ENCODE data around the gene FHOD3. TPM values are rescaled to one million over a fixed set of nuclear protein-coding genes. Genes with fewer than 3 reads are reported as not detected.
A peak's percentile ranks its signal among the peaks of the same experiment; 100 is the strongest.

Gene FHOD3
- total RNA-seq, 8 experiments from 2014 or later = 1.2 to 36.1 (median 21.8) TPM

GRCh38 chr18:36589857-36590543 lies 292.5 kb downstream of the FHOD3 start:
- ATAC-seq (replicated peaks in 6 of 8) = no peak
- Histone ChIP-seq H3K4me1 (replicated peaks in 1 of 2) (peaks cover 13 to 22% of the 10 kb centered on the region in 2 donors), H3K27ac (no peak overlapping the region), H3K4me3 (no peak overlapping the region)
- in situ Hi-C loops (cut with MboI; ENCODE audit: low pct_unique_long_range_greater_than_20kb in 2 of 9, low sequenced_read_pairs in 9 of 9, unreplicated experiment in 9 of 9) = no loop called here
- WGBS, 10 experiments = 50 to 100% (median 84%) methylated on average over 1 to 10 of the region's 10 CpGs; no CpG with 5 or more reads in 3 of the 10 experiments

GRCh38 chr18:36590621-36591580 lies 293.4 kb downstream of the FHOD3 start:
- ATAC-seq (replicated peaks in 6 of 8) = no peak
- in situ Hi-C loops (cut with MboI; ENCODE audit: low pct_unique_long_range_greater_than_20kb in 2 of 9, low sequenced_read_pairs in 9 of 9, unreplicated experiment in 9 of 9) = no loop called here
- 43 to 100% (median 89%) methylated on average over 1 to 6 of the region's 13 CpGs; no CpG with 5 or more reads in 2 of the 10 experiments for WGBS, 10 experiments
- Histone ChIP-seq H3K27ac (no peak overlapping the region), H3K4me3 (no peak overlapping the region), H3K4me1 (replicated peaks in 1 of 2) (peaks cover 13 to 22% of the 10 kb centered on the region in 2 donors)

- Histone ChIP-seq H3K27ac (peak overlapping the region in 1 of 2 donors; percentile 73), H3K4me1 (replicated peaks in 1 of 2) (peaks cover 13 to 22% of the 10 kb centered on the region in 2 donors), H3K4me3 (no peak overlapping the region)
- 0 to 100% (median 87%) methylated on average over 1 to 3 of the region's 5 CpGs; no CpG with 5 or more reads in 3 of the 10 experiments for WGBS, 10 experiments
- in situ Hi-C loops (cut with MboI; ENCODE audit: low pct_unique_long_range_greater_than_20kb in 2 of 9, low sequenced_read_pairs in 9 of 9, unreplicated experiment in 9 of 9) = no loop called here
- ATAC-seq (replicated peaks in 6 of 8) = peak in 5 of 8 experiments; percentile 93 to 95 (median 95)
Observed at GRCh38 chr18:36592282-36592681, 294.8 kb downstream of the FHOD3 start.

DNA sequence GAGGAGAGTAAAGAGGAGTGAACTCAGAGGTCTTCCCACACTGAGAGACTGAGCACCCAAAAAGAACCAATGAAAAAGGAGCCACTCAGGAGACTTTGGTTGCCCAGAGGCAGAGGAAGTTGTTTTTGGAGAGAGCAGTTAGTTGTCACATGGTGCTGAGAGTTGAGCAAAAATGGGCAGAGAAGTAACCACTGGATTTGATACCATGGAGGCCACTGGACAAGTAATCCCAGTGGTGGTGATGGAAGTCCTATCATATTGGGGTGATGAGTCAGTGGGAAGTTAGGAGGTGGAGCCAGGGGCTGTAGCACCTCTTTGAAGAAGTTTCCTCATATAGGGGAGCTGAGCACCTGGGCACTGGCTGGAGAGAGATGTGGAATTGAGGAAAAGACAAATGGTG lies 295.5 kb downstream of the FHOD3 start:
- in situ Hi-C loops (cut with MboI; ENCODE audit: low pct_unique_long_range_greater_than_20kb in 2 of 9, low sequenced_read_pairs in 9 of 9, unreplicated experiment in 9 of 9) = no loop called here
- Histone ChIP-seq H3K27ac (no peak overlapping the region), H3K4me3 (no peak overlapping the region), H3K4me1 (replicated peaks in 1 of 2) (peaks cover 13 to 22% of the 10 kb centered on the region in 2 donors)
- ATAC-seq (replicated peaks in 6 of 8) = no peak

- in situ Hi-C loops (cut with MboI; ENCODE audit: low pct_unique_long_range_greater_than_20kb in 2 of 9, low sequenced_read_pairs in 9 of 9, unreplicated experiment in 9 of 9) = no loop called here
- peaks cover 10 to 19% of the 10 kb centered on the region in 2 donors for H3K4me1 ChIP-seq (replicated peaks in 1 of 2)
- H3K4me3 ChIP-seq = no peak overlapping the region
- WGBS, 10 experiments = 50 to 100% (median 80%) methylated on average over 1 to 2 of the region's 6 CpGs; no CpG with 5 or more reads in 5 of the 10 experiments
- no peak for ATAC-seq (replicated peaks in 6 of 8)
- no peak overlapping the region for H3K27ac ChIP-seq
Observed at GRCh38 chr18:36593641-36594040, 296.1 kb downstream of the FHOD3 start.

GRCh38 chr18:36594621-36595020 lies 297.1 kb downstream of the FHOD3 start:
- H3K4me3 ChIP-seq = no peak overlapping the region
- no peak overlapping the region for H3K27ac ChIP-seq
- WGBS, 10 experiments = 87 to 100% (median 93%) methylated on average over 2 to 8 of the region's 9 CpGs; no CpG with 5 or more reads in 4 of the 10 experiments
- no peak for ATAC-seq (replicated peaks in 6 of 8)
- peaks cover under 1 to 9% of the 10 kb centered on the region in 2 donors for H3K4me1 ChIP-seq (replicated peaks in 1 of 2)
- in situ Hi-C loops (cut with MboI; ENCODE audit: low pct_unique_long_range_greater_than_20kb in 2 of 9, low sequenced_read_pairs in 9 of 9, unreplicated experiment in 9 of 9) = no loop called here

DNA sequence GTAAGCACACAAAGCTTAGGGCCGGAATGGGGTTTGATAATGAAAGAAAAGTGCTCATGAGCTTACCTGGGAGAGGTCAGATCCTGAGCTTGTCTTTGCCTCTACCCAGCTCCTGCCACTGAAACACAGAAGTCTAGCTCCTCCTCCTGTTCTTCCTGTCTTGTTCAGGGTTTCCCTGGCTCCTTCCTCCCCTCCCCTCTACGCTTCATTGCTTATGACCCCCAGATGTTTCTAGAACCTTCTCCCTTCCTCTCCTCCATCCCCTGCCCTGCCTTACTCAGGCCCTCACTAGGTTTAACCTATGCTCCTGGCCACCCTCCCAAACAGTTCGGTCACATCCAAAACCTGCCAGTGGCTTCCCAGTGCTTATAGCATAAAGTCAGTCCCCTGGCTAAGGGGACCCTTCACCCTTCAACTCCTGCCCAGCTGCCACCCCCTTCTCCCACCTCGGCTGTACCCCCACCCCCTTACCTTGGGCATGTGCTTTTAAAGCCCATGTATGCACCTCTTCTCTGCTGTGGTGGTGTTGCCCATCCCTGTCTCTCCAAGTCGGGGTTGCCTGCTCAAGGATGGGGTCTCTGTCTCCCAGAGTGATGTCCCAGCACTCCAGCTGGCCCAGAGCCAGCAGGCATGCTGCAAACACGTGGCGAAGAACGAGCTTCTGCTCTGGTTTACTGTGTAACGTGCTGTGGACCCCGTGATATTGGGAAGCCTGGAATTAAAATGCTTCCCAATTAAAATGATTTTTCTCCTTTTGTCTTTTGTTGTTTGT lies 297.7 kb downstream of the FHOD3 start:
- H3K27ac ChIP-seq = no peak overlapping the region
- in situ Hi-C loops (cut with MboI; ENCODE audit: low pct_unique_long_range_greater_than_20kb in 2 of 9, low sequenced_read_pairs in 9 of 9, unreplicated experiment in 9 of 9) = no loop called here
- H3K4me3 ChIP-seq = no peak overlapping the region
- peaks cover 0 to 8% of the 10 kb centered on the region in 2 donors for H3K4me1 ChIP-seq (replicated peaks in 1 of 2)
- ATAC-seq (replicated peaks in 6 of 8) = no peak
- WGBS, 10 experiments = 33 to 100% (median 95%) methylated on average over 1 to 5 of the region's 10 CpGs; no CpG with 5 or more reads in 4 of the 10 experiments

DNA sequence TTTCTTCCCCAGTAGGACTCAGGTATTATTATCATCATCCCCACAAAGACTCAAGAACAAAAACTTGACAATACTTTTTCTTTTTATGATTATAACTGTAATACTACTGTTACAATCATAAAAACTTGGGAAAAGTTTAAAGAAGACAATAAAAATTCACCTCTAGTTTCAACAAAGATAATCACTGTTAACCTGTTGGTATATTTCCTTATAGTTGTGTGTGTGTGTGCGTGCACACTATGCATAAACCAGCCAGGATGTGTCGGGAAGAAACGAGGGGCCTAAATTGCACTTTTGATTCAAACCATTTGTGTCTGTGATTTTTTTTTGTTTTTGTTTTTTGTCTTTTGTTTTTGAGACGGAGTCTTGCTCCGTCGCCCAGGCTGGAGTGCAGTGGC lies 298.3 kb downstream of the FHOD3 start:
- Histone ChIP-seq H3K27ac (no peak overlapping the region), H3K4me1 (replicated peaks in 1 of 2) (peaks cover 0 to 8% of the 10 kb centered on the region in 2 donors), H3K4me3 (no peak overlapping the region)
- 74 to 100% (median 89%) methylated on average over 3 to 6 of the region's 6 CpGs; no CpG with 5 or more reads in 2 of the 10 experiments for WGBS, 10 experiments
- in situ Hi-C loops (cut with MboI; ENCODE audit: low pct_unique_long_range_greater_than_20kb in 2 of 9, low sequenced_read_pairs in 9 of 9, unreplicated experiment in 9 of 9) = no loop called here
- no peak for ATAC-seq (replicated peaks in 6 of 8)

GRCh38 chr18:36597636-36598035 lies 300.1 kb downstream of the FHOD3 start:
- H3K4me3 ChIP-seq = no peak overlapping the region
- peaks cover 0 to 5% of the 10 kb centered on the region in 2 donors for H3K4me1 ChIP-seq (replicated peaks in 1 of 2)
- H3K27ac ChIP-seq = no peak overlapping the region
- 47 to 100% (median 92%) methylated on average over 1 to 4 of the region's 4 CpGs; no CpG with 5 or more reads in 3 of the 10 experiments for WGBS, 10 experiments
- ATAC-seq (replicated peaks in 6 of 8) = no peak
- in situ Hi-C loops (cut with MboI; ENCODE audit: low pct_unique_long_range_greater_than_20kb in 2 of 9, low sequenced_read_pairs in 9 of 9, unreplicated experiment in 9 of 9) = no loop called here

GRCh38 chr18:36600548-36600947 lies 303.0 kb downstream of the FHOD3 start:
- 20 to 100% (median 78%) methylated on average over 1 to 3 of the region's 3 CpGs for WGBS, 10 experiments
- Histone ChIP-seq H3K27ac (no peak overlapping the region), H3K4me3 (no peak overlapping the region), H3K4me1 (replicated peaks in 1 of 2) (no peaks in the 10 kb centered on the region)
- in situ Hi-C loops (cut with MboI; ENCODE audit: low pct_unique_long_range_greater_than_20kb in 2 of 9, low sequenced_read_pairs in 9 of 9, unreplicated experiment in 9 of 9) = no loop called here
- no peak for ATAC-seq (replicated peaks in 6 of 8)

DNA sequence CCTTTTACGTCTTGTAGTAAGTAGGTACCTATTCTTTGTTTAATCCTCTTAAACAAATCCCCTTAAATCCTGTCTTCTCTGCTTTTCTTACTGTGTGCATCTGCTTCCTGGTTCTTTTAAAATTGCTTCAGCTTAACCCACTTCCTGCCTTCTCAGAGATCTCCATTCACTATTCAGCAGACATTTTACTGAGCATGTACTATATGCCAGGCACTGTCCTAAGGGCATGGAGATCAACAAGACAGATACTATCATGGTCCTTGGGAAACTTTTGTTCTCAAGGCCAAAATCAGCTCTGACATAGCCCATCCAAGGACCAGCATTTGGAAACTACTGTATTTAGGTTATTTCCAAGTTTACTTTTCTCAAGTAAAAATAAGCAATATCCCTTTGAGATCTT lies 303.8 kb downstream of the FHOD3 start:
- Histone ChIP-seq H3K4me1 (replicated peaks in 1 of 2) (no peaks in the 10 kb centered on the region), H3K4me3 (no peak overlapping the region), H3K27ac (no peak overlapping the region)
- WGBS, 10 experiments = 33 to 100% (median 87%) methylated on average over 1 of the region's 1 CpG; no CpG with 5 or more reads in 2 of the 10 experiments
- no peak for ATAC-seq (replicated peaks in 6 of 8)
- in situ Hi-C loops (cut with MboI; ENCODE audit: low pct_unique_long_range_greater_than_20kb in 2 of 9, low sequenced_read_pairs in 9 of 9, unreplicated experiment in 9 of 9) = no loop called here

GRCh38 chr18:36602071-36602470 lies 304.6 kb downstream of the FHOD3 start:
- no peak overlapping the region for H3K27ac ChIP-seq
- ATAC-seq (replicated peaks in 6 of 8) = no peak
- WGBS, 10 experiments = 69 to 100% (median 100%) methylated on average over 1 to 2 of the region's 2 CpGs; no CpG with 5 or more reads in 2 of the 10 experiments
- H3K4me1 ChIP-seq (replicated peaks in 1 of 2) = no peaks in the 10 kb centered on the region
- in situ Hi-C loops (cut with MboI; ENCODE audit: low pct_unique_long_range_greater_than_20kb in 2 of 9, low sequenced_read_pairs in 9 of 9, unreplicated experiment in 9 of 9) = no loop called here
- no peak overlapping the region for H3K4me3 ChIP-seq
